GM18907 (cell line): ENCODE results near the gene TBC1D22A.
"Not testable (repeated sequence)": the region's sequence is repeated elsewhere in the genome, so short reads cannot be mapped to it uniquely, and the experiment has no call there.

Source experiments
- ATAC-seq: cut with Tn5 transposase; IDR thresholded peaks from one replicate; pipeline ENCODE4 v1.9.1; 2021; ENCODE audit warnings: mild to moderate bottlenecking, moderate library complexity; ENCODE audit not compliant: unreplicated experiment

The TBC1D22A gene

GRCh38 chr22:47157486-47158270, 395.2 kb downstream of the TBC1D22A start:
- ATAC-seq = no peak

- no peak for ATAC-seq
Measured at GRCh38 chr22:47158457-47158856, 396.0 kb downstream of the TBC1D22A start.

DNA sequence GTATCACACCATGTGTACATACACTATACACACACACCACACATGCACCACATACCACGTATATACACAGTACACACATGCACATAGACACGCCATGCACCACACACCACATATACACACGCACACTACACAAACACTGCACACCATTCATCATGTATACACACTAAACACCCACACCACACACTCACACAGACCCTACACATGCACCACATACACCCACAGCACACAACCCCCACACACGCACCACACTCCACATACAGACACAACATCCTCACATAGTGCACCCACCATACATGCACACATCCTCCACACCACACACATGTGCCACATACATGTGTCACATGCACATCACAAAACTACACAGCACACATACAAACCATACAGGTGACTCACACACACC, 397.1 kb downstream of the TBC1D22A start:
- no peak for ATAC-seq

DNA sequence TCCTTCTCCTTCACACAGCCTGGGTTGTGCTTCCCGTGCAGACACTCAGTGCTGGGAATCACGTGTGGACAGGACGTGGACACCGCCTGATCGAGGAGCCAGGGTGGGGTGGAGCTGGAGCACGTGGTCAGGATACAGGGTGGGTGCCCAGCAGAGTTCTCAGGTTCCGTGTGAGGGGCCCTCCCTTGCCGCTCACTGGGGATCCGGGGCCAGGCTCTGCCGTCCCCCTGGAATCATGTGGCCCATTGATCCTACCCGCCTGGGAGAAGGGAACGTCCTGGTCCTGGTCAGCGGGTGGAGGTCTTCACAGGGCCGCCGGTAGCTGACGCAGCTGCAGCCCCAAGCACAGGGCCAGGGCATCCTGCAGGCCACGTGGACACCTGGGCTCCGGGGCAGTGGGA, 397.7 kb downstream of the TBC1D22A start:
- no peak for ATAC-seq

GRCh38 chr22:47160781-47161520, 398.5 kb downstream of the TBC1D22A start:
- no peak for ATAC-seq

DNA sequence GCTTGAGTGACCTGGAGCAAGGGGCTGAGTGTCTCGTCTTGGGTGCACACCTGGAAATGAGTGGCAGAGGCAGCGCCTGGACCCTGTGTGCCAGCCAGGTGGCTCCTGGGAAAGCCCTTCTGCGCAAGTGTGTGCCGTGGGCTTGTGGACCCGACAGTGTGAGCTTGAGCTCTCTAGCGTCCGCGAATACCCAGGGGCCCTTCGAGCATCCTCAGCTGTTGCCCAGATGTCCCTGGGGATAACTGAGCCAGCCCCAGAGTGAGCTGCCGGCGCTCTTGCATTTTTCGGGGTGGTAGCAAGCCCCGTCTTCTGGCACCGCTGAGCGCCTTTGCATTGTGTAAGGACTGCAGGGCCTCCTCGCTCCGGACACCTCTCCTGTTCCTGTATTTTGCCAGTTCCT, 399.2 kb downstream of the TBC1D22A start:
- ATAC-seq = no peak

DNA sequence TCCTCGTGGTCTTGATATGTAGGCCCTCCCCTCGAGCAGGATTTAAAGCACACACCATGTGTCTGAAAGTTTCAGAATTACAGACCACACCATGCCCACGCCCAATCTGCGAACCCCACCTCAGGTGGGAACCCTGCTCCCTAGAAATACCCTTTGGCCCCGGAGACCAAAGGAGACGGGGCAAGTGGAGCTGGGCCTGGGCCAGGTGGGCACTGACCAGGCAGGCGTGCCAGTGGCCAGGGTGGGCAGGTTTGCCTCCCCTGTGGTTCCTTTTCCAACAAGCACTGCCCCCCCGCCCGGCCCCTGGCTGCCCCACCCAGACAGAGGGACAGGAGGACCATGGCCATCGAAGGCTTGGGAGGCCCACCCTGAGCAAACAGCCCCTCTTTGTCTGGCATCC, 400.4 kb downstream of the TBC1D22A start:
- no peak for ATAC-seq

DNA sequence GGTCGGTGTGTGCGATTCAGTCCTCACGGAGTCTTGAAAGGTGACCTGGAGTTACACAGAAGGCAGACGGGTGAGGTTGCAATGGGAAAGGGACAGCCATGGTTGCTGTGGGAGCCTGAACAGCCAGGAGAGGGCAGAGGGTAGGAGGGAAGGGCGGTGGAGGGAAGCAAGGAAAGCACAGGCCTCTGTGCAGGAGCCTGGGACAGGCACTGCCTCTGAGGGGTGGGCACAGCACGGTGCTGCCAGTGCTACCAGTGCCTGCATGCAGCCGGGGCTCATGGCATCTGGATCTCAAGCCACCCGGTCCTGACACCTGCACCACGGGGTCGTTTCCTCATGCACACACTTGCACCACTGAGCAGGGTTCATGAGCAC, 401.0 kb downstream of the TBC1D22A start:
- ATAC-seq = no peak

DNA sequence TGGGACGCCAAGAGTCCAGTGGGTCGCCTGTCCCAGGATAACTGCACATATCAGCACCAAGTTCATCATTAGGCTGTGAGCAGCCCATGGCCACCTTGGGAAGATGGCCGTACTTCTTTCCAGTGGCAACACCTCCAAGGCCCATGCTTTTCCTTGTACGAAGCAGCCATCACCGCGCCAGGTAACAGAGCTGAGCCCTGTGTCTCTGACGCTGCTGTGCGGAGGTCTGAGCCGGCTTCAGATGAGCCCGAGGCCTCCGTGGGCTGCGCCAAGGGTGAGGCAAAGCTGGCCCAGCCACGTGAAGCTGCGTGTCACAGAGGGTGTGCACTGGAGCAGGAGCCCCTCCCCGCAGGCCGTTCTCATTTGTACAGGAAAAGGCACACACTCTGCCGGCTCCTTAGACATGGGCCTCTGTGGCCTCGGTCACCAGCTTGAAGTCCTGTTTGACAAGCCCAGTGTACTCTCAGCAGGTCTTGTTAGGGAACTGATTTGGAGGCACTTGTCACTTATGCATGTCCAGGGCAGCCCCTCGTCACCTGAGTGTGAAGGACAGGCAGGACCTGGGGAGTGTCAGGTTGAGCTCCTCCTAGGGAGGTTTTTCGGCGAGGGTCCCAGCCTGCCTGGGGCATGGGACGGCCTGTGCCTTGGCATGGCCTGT, 401.5 kb downstream of the TBC1D22A start:
- no peak for ATAC-seq

DNA sequence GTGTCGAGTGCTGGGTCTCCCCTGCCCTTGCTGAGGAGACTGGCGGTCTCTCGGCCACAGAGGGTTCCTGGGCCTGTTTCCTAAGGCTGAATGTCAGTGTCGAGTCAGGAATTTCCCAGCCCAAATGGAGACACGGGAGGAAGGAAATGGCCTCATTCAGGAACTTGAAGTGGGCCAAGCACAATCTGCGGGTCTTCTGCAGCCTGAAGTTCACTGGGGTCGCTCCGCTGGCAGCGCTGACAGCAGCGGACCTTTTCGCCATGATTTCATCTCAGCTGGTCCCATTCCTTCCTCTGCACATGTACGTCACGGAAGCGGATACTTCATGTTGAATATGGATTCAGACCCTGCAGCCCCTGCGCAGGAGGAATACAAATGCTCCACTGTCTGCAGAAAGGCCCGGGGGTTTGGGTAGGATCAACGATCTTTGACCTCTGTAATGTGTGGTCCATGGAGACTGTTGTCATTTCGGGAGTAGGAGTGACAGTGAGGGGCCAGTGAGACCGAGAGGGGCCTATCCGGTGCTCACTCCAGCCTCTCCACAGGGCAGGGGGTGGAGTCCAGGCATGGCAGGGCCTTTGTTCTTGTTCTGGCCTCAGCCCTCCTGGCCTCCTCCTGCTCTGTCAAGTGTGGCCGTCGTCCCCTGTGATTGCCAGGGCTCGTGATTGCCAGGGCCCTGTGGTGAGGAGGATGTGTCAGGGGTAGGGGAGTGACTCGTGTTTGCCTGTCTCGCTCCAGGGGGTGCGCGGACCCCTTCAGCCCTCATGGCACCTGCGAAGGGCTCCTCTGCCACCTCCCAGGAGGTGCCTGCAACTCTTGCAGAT, 402.3 kb downstream of the TBC1D22A start:
- ATAC-seq = no peak

- ATAC-seq = no peak
Measured at GRCh38 chr22:47165338-47166032, 403.0 kb downstream of the TBC1D22A start.

DNA sequence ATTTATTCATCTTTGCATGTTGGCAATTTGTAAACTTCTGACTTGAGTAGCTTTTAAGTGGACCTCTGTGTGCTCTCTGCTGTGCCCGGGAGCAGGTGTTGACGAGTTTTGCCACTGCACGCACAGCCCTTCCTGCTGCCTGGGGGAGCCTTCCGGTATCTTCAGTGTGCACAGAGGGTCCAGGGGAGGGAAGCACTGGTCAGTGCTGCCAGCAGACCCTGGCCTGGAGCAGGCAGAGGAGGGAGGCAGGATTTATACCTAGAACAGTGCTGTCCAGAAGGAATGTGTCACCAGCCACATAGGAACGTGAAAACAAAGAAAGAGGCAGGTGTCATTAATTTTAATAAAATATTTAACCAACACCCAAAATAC, 403.6 kb downstream of the TBC1D22A start:
- ATAC-seq = no peak

DNA sequence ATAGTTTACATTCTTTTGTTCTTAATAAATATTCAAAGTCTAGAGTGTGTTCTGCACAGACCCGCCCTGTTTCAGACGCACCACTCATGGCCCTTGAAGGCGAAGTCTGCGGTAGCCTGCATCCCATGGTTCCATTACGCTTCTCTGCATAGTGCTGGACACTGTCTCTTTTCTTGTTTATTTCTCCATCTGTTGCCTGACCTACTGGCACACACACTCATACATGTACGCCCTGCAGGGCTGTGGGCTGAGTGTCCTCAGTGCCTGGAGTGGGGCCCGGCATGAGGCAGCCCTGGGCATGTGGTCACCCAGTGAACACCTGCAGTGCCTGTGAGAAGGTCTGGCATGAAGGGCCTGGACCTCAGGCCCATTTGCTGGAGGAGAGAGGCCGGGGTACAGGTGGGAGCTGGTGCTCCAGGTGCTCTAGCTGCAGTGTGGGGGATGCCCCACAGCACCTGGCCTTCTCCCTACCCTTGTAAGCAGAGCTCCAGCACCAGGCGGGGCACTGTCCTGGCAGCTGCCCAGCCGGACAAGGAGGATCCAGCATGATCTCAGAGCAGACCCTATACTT, 404.1 kb downstream of the TBC1D22A start:
- no peak for ATAC-seq

DNA sequence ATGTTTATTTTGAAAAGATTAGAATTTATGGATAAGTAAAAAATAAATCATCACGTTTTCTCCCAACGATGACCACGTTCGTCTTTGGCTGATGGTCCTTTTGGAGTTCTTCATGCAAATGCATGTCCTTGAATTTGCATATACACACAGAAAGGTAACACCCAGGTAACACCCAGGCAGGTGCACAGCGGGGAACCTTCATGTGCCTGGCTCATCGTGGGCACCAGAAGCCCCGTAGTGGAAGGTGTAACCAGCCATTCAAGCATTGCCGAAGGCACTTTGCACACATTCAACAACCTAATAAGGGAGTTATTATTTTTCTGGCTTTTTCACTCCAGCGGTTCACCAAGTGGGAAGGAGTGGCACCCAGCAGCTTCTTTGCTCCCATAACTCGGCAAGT, 404.6 kb downstream of the TBC1D22A start:
- no peak for ATAC-seq

- ATAC-seq = not testable (repeated sequence)
Measured at GRCh38 chr22:47167921-47168320, 405.5 kb downstream of the TBC1D22A start.

DNA sequence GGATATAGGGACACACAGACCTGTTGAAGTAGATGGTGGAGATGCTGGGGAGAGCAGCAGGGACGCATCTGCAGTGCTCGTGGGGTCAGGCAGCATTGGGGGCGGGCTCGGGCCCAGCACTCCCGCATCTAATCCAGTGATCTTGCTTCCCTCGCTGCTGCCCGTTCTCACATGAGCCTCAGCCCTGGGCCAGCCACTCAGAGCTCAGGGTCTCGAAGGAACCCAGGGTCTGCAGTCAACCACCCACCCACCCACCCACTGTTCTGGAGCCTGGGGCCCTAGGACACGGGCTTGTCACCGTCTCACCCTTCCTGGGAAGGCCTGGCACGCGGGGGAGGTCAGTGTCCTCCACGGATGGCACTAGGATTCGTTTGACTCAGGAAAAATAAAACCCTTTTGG, 406.0 kb downstream of the TBC1D22A start:
- no peak for ATAC-seq

GRCh38 chr22:47168900-47169800, 406.7 kb downstream of the TBC1D22A start:
- no peak for ATAC-seq

GRCh38 chr22:47169801-47170140, 407.3 kb downstream of the TBC1D22A start:
- no peak for ATAC-seq
